NCI-H1048 (cell line): ENCODE data around the gene HASPIN.

Source experiments
- DNase-seq: peaks from one replicate; lab custom pipeline; 2025; lab: John Stamatoyannopoulos, UW

The HASPIN gene

GRCh38 chr17:3738562-3739295 is 15.0 kb downstream of the HASPIN start:
- no peak for DNase-seq

- no peak for DNase-seq
Measured at GRCh38 chr17:3739422-3740124, 15.9 kb downstream of the HASPIN start.

GRCh38 chr17:3740611-3741073 is 16.9 kb downstream of the HASPIN start:
- DNase-seq = no peak

GRCh38 chr17:3744014-3744413 is 20.3 kb downstream of the HASPIN start:
- no peak for DNase-seq

GRCh38 chr17:3745071-3745470 is 21.4 kb downstream of the HASPIN start:
- no peak for DNase-seq

GRCh38 chr17:3747805-3748204 is 24.1 kb downstream of the HASPIN start:
- DNase-seq = no peak

- DNase-seq = no peak
Measured at GRCh38 chr17:3748576-3748975, 24.9 kb downstream of the HASPIN start.

- no peak for DNase-seq
Measured at GRCh38 chr17:3750296-3750695, 26.6 kb downstream of the HASPIN start.

GRCh38 chr17:3750926-3751325 is 27.2 kb downstream of the HASPIN start:
- no peak for DNase-seq

- DNase-seq = no peak
Measured at GRCh38 chr17:3751836-3752235, 28.1 kb downstream of the HASPIN start.

- no peak for DNase-seq
Measured at GRCh38 chr17:3753624-3754023, 29.9 kb downstream of the HASPIN start.

GRCh38 chr17:3754066-3754457 is 30.4 kb downstream of the HASPIN start:
- DNase-seq = no peak

GRCh38 chr17:3754458-3755334 is 31.0 kb downstream of the HASPIN start:
- peak; percentile 95 for DNase-seq

- no peak for DNase-seq
Measured at GRCh38 chr17:3755335-3756030, 31.8 kb downstream of the HASPIN start.

- DNase-seq = no peak
Measured at GRCh38 chr17:3759597-3760216, 36.0 kb downstream of the HASPIN start.

- DNase-seq = no peak
Measured at GRCh38 chr17:3761036-3761917, 37.6 kb downstream of the HASPIN start.

GRCh38 chr17:3761918-3762380 is 38.2 kb downstream of the HASPIN start:
- no peak for DNase-seq

GRCh38 chr17:3762922-3763776 is 39.4 kb downstream of the HASPIN start:
- no peak for DNase-seq

- DNase-seq = no peak
Measured at GRCh38 chr17:3763777-3764170, 40.1 kb downstream of the HASPIN start.
